Stimulated activated CD4-positive, alpha-beta T cell treated with anti-CD3 and anti-CD28 coated beads, Interleukin-4, amount 100 ng/mL, for 1 hour (primary cell): ENCODE data around the gene FSCN2.
A peak's percentile ranks its signal among the peaks of the same experiment; 100 is the strongest.

Experiments used
- DNase-seq: peaks from one replicate; pipeline ENCODE4 v3.0.0-alpha.2; 2020

Gene FSCN2, protein sequence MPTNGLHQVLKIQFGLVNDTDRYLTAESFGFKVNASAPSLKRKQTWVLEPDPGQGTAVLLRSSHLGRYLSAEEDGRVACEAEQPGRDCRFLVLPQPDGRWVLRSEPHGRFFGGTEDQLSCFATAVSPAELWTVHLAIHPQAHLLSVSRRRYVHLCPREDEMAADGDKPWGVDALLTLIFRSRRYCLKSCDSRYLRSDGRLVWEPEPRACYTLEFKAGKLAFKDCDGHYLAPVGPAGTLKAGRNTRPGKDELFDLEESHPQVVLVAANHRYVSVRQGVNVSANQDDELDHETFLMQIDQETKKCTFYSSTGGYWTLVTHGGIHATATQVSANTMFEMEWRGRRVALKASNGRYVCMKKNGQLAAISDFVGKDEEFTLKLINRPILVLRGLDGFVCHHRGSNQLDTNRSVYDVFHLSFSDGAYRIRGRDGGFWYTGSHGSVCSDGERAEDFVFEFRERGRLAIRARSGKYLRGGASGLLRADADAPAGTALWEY

DNA sequence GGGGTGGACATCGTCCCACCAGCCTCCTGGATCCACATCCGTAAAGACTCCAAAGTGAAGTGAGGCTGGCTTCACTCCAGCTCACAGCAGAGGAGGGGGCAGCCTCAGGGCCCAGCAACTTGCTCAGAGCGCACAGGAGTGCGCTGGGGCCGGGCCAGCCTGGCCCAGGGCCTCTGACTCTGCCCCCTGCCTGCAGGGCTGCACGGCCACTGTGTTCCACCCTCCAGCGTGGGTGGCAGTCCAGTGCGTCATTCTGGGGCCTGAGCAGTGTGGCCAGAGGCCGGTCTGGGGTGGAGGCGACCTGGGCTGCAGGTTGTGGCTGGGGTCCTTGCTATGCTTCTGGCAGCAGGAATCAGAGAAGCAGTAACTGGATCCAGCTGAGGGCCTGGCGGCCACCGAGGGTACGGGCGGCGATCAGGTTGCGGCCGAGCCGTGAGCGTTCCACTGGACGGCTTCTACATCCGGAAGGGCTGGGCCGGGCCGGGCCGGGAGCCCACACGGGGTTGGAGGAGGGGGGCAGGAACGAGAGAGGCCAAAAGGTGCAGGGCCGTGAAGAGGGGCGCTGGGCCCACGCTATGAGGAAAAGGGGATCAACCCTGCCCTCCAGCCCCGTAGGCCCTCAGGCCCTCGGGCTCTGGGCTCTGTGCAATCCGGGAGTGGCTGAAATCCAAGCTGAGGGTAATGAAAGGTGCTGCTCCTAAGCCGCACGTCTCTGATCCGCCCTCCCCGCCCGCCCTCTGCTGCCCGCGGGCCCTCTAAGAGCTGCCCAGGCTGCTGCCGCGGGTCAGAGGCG, at the start of gene FSCN2:
Gene FSCN2 (plus strand): TSS at position 787 of the 793 bp plus-strand sequence. CDS start 155 bp downstream, outside the sequence.
- DNase-seq = no peak

DNA sequence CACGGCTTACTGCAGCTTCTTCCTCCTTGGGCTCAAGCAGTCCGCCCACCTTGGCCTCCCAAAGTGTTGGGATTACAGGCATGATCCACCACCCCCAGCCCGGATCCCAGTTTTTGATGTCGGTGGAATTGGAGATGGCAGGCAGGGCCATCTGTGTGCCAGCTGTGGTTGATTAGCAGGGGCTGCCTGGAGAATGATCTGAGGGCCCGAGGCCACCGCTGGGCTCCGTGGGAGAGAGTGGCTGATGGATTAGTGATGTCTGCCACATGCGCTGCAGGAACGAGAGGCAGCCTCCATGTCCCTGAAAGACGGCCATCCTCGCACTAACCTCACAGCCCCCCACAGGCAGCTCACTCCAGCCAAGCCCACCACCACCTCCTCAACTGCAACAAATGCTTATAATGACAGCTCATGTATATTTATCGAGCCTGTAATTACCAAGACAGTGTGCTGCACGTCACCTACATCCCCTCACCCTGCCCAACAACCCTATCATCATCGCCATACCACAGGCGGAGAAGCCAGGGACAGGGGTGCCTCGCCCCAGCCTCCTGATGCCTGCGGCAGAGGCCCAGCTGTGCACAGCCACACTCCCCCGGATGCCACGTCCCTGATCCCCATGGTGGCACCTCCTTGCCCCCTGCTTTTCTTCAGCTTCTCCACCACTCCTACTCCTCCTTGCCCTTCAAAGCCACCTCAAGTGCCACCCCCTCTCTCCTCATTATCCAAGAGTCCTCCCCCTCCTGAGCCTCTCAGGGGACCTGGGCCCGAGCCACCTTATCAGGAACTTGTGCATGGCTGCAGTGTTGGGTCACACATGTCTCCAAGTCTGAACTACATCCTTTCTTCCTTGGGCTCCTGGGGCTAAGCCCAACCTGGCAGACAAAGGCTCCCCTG, 48.8 kb upstream of the FSCN2 start:
- no peak for DNase-seq

DNA sequence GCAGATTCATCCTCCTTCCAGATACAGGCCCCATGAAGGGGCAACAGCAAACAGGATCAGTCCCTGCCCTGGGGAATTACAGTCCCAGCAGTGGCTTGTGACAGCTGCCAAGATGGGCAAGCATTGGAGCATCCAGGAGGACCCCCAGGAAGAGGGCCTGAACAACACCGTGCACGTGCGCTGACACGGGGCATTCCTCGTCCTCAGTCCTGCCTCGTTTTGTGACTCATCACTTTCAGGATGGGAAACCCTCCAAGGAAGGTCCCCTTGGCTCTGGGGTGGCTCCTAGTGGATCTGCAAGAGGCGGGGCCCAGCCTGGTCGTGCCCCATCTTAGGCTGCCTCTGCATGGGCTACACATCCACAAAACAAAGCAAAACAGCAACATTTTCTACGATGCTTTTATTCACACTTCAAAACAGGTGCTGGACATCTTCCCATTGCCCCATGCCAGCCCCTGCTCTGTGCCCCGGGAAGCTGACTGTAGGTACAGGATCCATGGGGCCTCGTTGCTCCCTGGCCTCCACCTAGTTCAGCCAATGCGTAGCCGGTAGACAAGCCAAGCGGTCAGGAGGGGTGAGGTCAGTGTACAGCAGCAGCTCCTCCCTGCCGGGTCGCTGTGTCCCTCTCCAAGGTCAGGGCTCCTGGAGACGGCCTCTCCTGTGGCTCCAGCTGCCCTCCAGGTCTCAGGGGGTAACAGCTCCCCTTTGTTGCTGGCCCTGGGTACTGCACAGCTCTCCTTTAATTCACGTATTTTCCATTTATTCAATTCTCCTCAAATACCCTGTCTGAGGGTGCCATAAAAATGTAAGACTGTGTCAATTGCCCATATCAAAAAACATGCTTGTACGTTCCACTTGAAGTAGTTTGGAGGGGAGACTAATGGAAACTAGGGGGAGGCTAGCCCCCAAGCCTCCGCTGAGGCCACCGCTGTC, 47.8 kb upstream of the FSCN2 start:
- DNase-seq = no peak

DNA sequence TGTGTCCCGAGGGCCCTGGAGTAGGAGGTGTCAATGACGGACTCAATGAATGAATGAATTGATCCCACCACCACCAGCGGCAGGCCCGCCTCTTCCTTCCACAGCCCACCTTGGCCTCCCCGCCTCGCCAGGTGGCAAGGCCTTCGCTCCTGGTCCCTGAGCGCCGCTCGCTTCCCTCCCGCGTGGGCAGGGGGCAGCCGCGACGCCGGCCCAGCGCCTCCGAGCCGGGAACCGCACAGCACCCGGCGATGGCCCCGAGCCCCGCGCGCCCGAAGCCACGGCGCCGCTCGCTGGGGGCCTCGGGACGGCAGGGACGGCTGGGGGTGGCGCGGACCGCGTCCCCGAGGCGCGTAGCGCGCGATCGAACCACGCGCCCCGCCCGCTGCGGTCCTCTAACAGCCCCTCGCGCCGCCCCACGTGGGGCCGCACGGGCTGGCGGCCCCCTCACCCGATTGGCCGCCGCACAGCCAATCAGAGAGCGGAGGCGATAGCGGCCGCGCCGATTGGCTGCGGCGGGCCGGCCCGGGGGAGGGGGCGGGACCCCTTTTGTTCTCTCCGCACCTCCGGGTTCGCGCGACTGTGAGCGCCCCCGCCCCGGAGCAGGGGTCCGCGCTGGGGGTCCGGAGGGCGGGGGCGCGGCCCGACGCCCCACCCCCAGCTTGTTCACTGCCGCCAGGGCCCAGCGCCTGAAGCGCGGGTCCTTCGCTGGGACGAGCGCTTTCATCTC, 46.9 kb upstream of the FSCN2 start:
- peak; percentile 63 for DNase-seq

DNA sequence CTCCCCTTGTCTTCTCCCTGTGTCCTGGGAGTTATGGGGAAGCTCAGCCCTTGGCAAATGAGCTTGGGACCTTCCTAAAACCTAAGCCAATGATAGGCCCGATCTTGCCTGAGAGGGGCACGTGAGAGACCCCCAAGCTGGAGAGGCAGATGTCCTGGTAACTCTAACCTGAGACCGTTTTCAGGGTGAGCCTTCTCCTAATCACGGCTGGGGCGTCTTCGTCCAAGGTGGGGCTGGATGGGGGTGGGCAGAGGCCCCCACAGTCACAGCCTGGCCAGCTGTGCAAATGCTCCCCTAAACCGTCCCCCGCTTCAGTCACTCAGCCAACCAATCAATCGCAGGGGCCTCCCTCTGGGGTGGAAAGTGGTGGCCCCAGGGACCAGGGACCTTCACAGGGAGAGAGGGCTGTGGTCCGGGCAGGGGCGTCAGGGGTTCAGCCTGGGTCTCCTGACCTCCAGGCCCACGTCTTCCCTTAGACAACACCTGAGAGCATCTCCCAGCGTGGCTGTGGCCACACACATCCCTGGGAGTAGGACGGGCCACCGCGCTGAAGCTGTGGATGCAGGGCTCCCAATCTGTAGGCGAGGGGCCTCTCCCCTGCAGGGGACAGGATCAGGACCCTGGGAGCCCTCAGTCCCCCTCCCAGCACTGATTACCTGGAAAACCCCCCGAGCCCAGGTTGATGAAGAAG, 46.2 kb upstream of the FSCN2 start:
- no peak for DNase-seq

DNA sequence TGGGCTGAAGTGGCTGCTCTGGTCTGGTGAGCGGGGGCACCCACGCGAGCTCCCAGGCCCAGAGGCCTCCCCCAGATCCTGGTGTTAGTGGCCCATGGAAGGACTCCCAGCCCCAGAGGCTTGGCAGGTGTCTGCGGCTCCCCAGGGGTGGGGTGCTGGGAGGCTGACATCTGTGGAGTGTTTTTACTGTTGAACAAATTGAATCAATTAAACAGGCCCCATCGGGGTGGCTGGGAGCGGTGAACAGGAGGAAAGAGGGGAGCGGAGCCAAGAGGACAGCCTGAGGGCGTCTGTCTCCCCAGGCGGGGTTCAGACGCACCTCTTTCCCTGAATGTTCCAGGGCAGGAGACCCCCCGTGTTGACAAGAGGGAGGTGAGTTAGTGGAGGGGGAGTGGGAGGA, 45.5 kb upstream of the FSCN2 start:
- no peak for DNase-seq

DNA sequence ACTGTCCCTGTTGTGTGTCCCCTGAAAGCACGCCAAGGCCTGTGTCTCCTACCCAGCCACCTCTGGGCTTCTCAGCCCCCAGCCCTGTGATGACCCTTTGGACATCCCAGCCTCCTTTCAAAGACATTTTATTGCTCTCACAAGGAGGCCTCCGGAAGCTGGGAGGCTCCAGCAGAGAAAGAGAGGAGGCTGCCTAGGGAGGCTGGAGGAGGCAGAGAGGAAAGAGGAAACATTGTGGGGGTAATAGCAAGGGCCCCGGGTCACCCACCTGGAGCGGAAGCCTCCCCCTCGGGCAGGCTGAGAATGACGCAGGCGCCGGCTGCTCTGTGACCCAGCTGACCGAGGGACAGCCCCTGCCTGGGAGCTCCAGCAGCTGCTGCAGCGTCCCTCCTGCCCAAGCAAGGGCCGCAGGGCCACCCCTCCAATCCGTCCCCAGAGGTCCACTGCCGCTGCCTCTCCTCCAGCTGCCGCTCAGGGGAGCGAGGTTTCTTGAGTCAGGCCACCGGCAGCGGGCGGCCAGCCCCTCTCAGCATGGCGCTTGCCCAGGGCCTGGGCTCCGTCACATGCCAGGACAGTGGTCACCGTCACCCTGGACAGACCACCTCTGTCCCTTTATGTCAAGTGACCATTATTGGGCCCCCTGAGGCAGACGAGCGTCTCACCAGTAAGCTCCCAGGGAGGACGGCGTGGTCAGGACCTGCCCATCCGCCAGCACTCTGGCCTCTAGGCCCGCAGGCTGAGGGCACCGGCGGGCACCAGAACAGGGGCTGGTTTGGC, 44.9 kb upstream of the FSCN2 start:
- DNase-seq = no peak

DNA sequence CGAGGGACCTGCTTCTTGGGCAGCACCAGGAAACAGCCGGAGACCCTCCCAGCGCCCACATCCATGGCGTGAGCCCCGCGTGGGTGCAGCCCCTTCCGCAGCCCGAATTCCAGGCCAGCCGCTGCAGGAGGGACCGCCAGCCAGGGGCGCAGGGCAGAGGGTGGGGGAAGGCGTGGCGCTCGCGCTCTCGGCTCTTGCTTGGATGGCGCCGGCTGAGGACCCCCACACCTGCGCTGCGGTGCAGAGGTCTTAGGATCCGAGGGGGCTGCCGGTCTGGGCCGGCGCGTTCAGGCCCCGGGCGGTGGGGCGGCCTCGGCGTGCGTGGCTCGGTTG, 44.3 kb upstream of the FSCN2 start:
- DNase-seq = peak; percentile 15

DNA sequence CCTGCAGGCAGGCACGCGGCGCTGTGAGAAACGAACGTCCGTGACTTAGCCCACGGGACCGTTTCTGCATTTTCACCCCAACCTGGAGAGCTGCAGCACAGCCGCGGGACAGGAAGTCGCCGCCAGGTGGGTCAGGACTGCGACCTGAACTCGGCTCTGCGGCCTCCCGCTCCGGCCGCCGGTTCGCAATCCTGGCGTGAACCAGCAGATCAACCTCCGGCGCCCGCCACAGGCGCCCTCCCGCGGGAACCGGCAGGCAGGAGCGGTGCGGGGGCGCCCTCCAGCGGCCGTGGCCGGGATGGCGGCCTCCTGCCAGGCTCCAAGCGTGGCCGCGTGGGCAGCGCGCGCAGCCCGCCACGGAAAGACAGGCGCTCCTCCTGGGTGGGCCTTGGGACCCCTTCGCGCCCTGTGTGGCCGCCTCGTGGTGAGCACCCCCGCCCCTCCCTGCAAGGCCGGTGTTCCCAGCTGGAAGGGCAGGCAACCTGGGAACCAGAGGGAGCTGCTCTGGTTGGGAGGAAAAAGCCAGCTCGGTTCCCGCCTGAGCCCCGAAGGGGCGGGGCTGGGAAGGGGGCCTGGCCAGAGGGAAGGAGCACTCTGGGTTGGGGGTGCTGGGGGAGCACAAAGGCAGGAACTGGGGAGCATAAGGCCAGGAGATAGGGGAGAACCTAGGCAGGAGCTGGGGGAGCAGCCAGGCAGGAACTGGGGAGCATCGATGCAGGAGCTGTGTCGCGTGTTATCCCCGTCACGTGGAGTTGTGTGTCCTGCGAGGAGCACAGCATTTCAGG, 43.8 kb upstream of the FSCN2 start:
- DNase-seq = peak; percentile 90

DNA sequence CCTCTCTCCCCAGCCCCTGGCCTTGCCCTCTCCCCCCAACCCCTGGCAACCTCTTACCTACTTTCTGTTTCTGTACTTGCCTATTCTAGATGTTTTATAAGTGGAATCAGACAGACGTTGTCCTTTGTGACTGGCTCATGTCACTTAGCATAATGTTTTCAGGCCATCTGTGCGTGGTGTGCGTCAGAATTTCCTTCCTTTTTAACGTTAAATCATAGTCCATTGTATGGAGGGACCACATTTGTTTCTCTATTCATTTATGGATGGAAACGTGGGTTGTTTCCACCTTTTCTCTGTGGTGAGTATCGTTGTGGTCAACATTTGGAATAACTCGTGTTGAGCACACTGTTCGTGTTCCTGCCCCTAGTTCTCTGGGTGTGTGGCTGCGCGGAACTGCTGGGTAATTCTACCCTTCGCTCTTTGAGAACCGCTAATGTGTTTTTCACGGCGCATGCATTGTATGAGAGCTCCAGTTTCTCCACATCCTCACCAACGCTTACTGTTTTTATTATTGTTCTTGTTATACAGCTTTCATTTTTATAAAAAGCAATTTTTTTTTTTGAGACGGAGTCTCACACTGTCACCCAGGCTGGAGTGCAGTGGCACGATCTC, 41.9 kb upstream of the FSCN2 start:
- DNase-seq = no peak

DNA sequence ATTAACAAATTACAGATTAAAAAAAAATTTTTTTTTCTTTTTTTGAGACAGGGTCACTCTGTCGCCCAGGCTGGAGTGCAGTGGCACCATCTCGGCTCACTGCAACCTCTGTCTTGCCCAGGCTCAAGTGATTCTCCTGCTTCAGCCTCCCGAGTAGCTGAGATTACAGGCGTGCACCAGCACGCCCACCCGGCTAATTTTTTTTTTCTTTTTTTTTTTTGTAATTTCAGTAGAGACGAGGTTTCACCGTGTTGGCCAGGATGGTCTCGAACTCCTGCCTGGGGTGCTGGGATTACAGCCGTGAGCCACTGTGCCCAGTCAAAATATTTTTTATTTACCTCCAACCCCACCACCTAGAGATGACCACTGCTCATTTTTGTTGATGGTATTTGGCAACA, 41.1 kb upstream of the FSCN2 start:
- DNase-seq = no peak

DNA sequence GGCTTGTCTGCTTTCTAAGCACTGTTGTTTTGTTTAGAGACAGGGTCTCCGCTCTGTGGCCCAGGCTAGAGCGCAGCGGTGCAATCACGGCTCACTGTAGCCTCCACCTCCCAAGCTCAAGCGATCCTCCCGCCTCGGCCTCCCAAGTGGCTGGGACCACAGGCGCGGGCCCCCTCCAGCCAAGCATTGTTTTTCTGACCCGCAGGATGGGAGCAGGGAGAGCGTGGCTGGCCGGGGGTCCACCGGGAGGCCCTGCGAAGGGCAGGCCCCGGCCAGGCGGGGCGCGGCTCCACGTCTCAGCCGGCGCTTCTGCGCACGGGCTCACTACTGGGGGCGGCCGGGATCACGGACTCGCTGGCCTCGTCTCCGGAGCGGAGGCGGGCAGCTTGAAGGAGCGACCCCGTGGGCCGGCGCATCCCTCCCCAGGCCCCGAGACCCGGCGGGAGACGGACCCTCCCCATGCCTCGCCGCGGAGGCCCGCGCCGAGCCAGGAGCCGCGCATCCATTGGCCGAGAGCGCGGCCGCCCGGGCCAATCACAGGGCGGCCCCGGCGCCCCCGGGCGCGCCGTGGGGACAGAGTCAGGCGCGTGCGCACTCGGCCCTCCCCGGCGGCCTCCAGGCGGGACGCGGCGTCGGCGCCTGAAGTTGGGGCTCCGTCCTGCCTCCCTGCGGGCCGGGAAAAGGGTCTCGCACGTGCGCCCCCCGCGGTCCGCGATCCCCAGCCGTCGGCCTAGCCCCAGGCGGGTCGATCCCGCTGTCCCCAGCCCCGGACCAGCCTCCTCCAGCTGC, 40.5 kb upstream of the FSCN2 start:
- peak; percentile 87 for DNase-seq

DNA sequence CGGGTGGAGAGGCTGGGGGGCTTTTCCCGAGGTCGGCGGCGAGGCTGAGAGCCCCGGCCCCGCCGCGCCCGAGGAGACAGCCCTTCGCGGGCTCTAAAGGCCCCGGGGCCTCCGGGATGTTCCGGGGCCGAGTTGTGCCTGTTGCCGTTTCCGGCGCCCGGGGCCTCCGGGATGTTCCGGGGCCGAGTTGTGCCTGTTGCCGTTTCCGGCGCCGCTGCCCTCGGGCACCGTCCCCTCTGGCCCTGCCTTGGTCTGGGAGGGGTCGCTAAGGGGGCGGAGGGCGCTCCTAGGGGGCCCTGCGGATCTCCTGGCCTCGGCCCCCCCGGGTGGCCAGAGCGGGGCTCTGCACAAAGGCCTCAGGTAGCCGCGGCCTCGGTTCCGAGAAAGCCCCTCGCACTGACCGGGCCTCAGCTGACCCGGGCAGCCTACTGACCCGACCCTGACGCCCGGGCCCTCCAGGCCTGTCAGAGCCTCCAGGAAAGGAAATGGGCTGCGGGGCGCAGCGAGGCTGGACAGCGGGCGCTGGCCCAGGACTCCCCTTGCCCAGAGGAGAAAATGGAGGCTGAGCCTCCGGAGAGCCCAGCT, 39.8 kb upstream of the FSCN2 start:
- DNase-seq = no peak

DNA sequence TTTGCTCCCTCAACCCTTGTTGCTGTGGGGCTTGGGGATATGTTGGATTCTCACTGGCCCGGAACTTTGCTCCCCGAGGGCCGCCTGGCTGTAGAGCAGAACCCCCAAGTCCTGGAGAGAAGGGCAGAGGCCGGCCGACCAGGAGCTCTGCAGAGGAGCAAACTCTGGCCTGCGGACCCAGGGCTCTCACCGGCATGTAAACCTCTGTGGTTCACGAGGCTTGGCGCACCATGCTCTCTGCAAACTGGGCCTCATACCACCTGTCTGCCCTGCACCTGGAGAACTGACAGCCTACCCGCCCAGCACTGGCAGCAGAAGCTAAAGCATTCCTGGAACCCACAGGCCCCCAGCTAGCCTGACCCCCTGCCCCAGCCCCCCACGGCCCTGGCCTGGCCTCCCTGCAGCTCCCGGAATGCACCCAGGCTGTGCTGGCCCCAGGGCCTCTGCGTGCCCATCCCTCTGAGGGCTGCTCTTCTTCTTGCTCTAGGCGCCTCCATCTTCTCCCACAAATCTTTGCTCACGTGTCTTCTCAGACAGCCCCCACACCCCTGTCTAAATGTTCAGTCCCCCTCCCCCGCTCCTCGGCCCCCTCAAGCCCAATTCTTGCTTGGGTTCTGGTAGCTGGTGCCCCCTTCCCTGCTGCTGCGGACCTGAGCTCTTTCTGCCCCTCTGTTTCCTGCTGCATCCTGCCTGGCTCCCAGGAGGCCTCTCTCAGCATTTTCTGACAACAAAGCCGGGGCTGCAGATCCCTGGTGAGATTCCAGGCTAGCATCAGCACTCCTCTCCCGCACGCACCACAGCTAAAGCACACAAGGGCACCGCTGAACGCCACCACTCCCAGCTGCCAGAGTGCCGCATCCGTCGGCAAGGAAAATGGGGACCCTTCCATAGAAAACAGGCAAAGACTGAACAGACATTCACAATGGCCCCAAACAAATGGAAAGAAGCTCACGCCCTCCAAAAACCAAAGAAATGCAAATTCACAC, 38.9 kb upstream of the FSCN2 start:
- DNase-seq = no peak

DNA sequence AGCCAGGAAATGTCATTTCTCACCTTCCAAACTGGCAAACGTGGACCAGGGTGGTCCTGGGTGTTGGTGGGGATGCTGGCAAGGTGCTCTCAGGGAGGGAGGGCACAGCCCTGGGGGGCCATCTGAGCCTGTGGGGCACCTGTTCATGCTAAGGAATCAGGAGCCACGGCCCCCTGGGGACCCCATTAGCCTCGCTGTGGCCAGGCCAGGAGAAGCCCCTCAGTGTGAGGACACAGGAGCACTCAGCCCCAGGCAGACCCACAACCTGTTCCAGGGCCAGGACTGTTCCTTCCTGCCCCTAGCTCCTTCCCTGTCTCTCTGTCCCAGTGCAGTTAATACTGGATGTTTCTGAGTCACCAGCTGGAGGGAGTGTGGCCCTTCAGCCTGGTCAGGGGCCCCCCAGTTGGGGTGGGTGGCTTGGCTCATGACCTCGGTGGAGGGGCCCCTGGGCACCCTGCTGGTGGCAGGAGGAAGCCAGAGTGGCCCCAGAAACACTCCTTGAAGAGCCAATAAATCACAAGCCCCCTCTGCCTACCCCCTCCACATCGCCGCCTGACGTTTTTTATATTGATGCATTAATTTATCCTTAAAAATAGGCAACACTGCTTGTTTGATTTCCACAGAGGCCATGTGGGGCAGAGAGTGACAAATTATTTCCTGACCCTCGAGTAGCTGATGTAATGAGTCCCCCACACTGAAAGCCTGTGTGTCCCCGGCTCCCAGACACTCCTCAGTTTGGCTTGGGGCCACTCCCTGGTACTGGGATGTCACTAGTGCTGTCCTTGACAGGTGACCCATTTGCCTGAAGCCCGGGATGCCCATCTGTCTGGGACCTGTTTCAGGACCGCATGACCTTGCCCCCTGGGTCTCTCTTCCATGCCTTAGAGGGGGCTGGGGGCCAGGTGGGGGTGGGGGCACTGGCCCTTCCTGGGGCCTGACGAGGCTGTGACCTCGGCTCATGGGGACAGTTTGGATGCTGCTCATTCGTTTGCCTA, 37.9 kb upstream of the FSCN2 start:
- DNase-seq = no peak
